Stimulated activated naive CD8-positive, alpha-beta T cell treated with anti-CD3 and anti-CD28 coated beads, Interleukin-15, Interleukin-2, amounts not matched to agents 100 U/mL and 50 U/mL, for 24 hours (primary cell): Measurements from ENCODE around the gene MTA2.
A peak's percentile ranks its signal among the peaks of the same experiment; 100 is the strongest.
"Not testable (repeated sequence)": the region's sequence is repeated elsewhere in the genome, so short reads cannot be mapped to it uniquely, and the experiment has no call there.

Experiments used
- ATAC-seq: fragments of 150-1000 bp; cut with Tn5 transposase; one replicate; pipeline ENCODE4 v1.10.0; 2021
- DNase-seq: peaks from one replicate; pipeline ENCODE4 v3.0.0; 2021

MTA2 gene

GRCh38 chr11:62566247-62566646 is 35.4 kb downstream of the MTA2 start:
- DNase-seq (no peak), ATAC-seq (no peak)

- ATAC-seq (no peak), DNase-seq (no peak)
Measured at GRCh38 chr11:62565100-62565802, 36.4 kb downstream of the MTA2 start.

DNA sequence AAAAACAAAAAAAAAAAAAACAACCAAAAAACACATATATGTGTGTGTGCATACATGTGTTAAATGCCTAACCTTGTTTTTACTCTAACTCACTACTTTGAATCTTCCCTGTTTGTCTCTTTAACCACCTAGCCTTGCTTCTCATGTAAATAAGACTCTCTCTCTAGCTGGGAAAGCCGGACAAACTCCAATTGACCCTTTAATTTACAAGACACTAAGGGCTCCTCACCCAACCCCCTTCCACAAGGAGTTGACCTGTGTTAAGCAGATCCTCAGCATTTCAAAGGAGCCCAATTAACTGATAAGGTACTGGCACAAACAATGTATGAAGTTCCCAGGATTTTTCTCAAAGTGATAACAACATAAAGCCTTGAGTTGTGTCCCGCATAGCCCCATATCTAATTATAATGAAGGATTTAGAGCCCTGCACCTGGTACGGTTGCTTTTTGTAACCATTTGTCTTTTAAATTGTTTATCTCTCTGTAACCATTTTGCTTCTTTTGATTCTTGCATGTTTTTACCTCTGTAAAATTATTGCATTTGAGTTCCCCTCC is 39.9 kb downstream of the MTA2 start:
- not testable (repeated sequence) for DNase-seq, ATAC-seq

- ATAC-seq (peak; percentile 37), DNase-seq (peak; percentile 81)
Measured at GRCh38 chr11:62560566-62561103, 41.0 kb downstream of the MTA2 start.

- not testable (repeated sequence) for DNase-seq, ATAC-seq
Measured at GRCh38 chr11:62559626-62560025, 42.0 kb downstream of the MTA2 start.

GRCh38 chr11:62559204-62559603 is 42.5 kb downstream of the MTA2 start:
- no peak for ATAC-seq
- DNase-seq = no peak

- DNase-seq (no peak), ATAC-seq (no peak)
Measured at GRCh38 chr11:62558669-62559068, 43.0 kb downstream of the MTA2 start.

DNA sequence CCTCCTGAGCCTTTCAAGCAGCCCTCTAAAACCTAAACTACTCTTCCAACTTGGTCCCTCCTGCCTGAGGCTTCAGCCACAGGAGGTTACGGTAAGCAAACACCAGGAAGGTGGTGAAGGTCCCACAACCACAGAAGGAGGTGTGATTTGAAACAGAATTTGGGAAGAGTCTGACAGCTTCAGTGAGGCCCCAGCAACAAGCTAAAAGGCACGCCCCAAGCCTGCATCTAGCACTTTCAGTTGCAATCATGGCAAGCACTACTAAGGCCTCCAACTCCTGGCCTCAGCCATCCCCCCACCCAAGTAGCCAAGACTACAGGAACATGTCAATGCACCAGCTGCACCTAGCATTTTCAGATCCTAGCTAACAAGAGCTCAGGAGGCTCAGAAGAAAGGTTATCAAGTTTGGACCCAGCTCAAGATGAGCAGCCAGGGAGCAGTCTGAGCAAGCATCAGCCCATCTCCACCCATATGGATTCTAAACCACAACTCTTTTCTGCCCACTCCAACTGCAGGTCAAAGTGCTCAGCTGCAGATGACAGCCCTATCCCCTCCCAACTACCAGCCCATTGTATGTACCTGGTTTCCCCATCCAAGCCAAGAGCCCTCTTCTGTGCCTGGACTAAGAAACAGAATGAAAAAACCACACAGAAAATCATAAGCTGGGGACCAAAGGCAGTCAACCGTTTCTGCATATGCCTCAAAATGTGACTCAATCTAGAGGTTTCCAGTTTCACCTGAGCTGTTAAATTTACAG is 44.6 kb downstream of the MTA2 start:
- DNase-seq (peak; percentile 67), ATAC-seq (peak; percentile 26)

DNA sequence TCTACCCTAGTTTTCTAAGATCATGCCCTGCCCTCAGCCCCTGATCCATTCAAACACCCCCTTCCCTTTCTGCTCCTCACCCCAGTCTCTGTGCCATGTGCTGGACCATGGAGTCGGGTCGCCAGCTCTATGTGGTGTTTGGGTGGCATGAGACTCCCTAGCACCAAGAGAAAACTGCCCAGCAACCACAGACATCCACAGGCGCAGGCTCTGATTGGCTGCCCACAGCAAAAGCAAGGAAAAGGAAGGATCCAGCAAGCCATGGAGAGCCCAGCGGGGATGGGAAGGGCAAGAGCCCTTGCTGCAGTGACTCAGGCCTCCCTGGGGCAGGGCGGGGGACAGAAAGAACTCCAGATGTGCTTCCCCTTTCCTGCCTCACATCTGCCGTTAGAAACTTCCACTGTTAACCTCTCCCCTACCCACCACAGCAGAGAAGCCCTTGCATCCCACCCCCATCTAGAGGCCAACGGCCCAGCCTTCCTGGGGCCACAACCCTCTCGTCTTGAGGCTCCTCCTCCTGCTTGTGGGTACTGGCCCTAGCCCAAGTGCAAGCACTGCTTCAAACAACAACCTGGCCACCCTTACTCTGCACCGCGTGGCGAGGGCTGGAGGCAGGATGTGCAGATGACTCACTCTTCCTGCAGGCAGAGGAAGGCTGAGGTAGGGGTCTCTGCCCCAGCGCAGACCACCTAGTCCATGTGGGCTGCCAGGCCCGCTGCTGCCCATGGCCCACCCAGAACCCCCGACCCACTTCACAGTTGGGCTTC is 45.4 kb downstream of the MTA2 start:
- ATAC-seq (peak; percentile 59), DNase-seq (peak; percentile 85)

DNA sequence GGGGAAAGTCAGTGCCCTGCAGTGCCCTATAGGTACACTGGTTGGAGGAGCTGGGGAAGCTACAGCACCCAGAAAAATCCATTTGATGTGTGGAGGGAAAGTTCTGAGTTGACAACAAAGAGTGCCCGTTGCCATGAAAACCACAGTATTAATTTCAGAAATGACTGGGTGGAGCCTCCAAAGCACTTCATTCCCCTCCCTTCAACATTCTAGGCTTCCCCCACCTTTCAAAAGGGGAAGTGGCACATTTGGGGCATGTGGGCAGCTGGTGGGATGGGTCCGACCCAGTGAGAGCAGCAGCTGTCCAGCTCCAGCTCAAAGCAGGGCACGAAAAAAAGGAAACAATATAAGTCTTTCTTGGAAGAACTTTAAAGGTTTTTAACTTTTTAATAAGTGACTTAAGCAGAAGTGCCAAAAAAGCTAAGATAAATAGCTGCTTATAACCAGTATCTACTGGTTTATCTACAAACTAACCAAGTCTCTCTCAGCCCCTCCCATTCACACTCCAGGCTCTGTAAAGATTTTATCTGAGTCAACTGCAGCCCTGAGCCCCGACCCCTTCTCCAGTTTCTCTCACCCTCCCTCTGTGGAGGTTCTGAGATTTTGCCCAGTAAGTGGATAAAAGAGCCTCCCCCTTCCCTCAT is 46.1 kb downstream of the MTA2 start:
- DNase-seq = peak; percentile 70

GRCh38 chr11:62554387-62555167 is 47.1 kb downstream of the MTA2 start:
- no peak for ATAC-seq
- no peak for DNase-seq

More for the DNA sequence above, 46.1 kb downstream of the MTA2 start:
- ATAC-seq = peak; percentile 17

- ATAC-seq = no peak
Measured at GRCh38 chr11:62553839-62554361, 47.8 kb downstream of the MTA2 start.

DNA sequence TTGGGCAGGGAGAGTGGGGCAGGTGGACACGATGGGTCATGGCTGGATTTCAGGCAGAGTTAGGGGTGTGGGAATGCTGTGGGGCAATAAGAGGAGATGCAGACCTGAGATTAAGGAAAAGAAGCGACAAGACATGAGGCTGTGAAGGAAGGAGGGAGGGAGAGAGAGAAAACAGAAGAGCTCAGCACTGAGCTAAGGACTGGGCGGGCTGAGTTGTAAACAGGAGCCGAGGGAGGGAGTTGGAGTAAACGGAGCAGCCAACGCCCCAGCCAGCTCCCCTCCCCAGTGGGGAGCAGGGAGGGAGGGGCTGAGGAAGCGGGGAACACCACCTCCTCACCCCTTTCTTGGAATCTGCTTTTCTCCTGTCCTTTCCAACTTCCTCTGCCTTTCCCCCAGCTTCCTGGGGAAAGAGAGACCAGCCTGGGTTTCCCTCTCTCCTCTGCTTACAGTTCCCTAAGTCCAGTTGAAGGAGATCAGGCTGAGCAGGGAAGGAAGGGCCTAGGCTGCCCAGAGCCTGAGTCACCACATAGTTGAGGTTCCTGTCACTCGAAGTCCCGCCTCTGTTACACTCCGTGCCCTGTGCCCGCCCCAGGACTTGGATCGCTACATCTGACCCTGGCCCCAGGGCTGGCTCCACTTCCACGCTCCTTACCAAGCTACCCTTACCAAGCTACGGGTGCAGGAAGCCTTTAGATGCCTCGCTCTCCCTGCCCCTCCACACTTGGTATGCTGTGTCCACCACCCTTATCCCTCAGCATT is 48.4 kb downstream of the MTA2 start:
- peak; percentile 51 for DNase-seq
- peak; percentile 14 for ATAC-seq

More at GRCh38 chr11:62553839-62554361, 47.8 kb downstream of the MTA2 start:
- no peak for DNase-seq

DNA sequence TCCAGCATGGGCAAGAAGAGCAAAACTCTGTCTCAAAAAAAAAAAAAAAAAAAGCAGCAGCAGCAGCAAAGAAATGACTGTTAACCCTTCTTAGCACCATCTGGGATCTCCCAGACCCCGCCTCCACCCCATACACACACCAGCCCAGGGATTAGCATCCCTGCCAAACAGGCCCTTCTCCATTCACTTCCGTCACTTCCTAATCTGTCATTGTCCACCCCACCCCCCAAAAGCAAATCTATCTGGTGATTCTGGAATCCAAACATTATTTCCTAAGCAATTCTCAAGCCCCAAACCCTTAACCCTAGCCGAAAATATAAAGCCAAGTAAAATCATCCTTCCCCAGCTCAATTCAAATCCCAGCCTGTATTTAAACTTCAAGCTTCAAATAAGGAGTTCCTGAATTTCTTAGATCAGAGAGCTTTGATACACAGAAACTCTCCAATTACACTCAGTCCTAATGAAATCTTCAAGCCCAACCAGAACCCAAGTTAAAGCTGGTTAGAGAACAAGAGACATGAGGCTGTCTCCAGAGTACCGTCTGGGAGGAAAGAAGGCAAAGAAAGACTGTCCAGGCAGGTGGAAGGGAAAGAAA is 49.1 kb downstream of the MTA2 start:
- DNase-seq = no peak
- ATAC-seq = no peak

GRCh38 chr11:62550478-62550877 is 51.2 kb downstream of the MTA2 start:
- not testable (repeated sequence) for DNase-seq, ATAC-seq

DNA sequence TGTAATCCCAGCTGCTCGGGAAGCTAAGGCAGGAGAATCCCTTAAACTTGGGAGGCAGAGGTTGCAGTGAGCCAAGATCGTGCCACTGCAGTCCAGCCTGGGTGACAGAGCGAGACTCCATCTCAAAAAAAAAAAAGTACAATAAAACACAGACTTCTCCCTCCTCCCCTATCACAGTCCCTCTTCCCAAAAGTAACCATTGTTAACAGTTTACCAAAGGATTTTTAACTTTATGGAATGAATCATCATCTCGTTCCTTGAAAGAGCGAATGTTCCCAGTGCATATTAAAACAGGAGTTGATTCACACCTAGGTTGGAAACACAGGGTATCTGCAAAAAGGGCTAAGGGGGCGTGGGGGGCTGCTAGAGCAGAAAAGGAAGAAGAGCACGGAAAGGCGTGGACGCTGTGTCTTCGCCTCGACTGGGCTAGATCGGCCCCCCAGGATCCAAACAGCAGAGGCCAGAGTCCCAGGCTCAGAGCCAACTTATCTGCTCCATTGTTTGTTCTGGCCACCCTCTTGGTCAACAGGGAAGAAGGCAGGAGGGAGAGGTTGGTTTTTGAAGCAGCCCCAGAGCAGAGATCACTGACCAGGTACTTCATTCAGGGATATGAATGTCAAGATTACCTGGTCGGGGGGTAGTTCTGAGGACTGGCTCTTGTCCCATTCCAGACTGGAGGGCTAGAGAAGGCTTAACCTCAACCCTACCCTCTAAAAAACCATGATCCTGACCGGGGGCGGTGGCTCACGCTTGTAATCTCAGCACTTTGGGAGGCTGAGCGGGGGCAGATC is 52.9 kb downstream of the MTA2 start:
- no peak for DNase-seq
- ATAC-seq = no peak

DNA sequence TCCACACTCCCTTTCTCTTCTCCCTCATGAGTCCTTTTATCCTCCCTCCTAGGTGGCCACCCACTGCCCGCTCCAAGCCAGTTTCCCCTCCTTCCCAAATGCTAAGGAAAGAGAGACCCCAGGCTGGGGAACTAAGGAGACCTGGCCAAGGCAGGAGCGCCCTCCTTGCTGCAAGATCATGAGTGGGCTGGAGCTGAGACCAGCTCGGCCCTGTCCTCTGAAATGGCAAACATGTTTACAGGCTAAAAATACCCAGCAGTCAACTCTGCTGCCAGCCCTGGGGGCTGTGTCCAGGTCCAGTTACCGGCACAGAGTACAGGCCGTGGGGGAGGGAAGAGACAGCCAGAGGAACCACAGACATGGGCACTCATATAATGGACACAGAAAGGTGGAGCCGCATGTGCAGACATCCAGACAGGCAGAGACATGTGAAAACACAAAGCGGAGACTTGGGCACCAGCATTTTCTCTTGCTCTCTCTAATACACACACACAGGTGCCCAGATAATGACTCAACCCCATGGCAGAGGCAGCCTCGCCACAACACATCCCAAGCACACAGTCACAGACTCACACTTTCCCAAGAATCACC is 53.9 kb downstream of the MTA2 start:
- DNase-seq (no peak), ATAC-seq (no peak)
